NCI-H2196 treated with DMSO at 0.1 percent for 48 hours (cell line): ENCODE measurements around the gene SORCS2.

Experiments
- DNase-seq: peaks from one replicate; lab custom pipeline; 2025; ENCODE audit not compliant: unreplicated experiment; lab: John Stamatoyannopoulos, UW

The SORCS2 gene

GRCh38 chr4:7487998-7488671 lies 295.8 kb downstream of the SORCS2 start:
- no peak for DNase-seq

GRCh38 chr4:7491915-7492314 lies 299.6 kb downstream of the SORCS2 start:
- DNase-seq, result no peak

GRCh38 chr4:7498446-7499200 lies 306.3 kb downstream of the SORCS2 start:
- no peak for DNase-seq

- no peak for DNase-seq
These were observed 307.3 kb downstream of the SORCS2 start for GRCh38 chr4:7499661-7500060.

GRCh38 chr4:7500404-7500803 lies 308.1 kb downstream of the SORCS2 start:
- no peak for DNase-seq

- DNase-seq, result no peak
These were observed 309.0 kb downstream of the SORCS2 start for GRCh38 chr4:7501314-7501713.

GRCh38 chr4:7501873-7502272 lies 309.5 kb downstream of the SORCS2 start:
- DNase-seq, result no peak

GRCh38 chr4:7503559-7504249 lies 311.4 kb downstream of the SORCS2 start:
- no peak for DNase-seq

GRCh38 chr4:7505116-7505900 lies 313.0 kb downstream of the SORCS2 start:
- no peak for DNase-seq

GRCh38 chr4:7506119-7506518 lies 313.8 kb downstream of the SORCS2 start:
- no peak for DNase-seq

GRCh38 chr4:7506572-7506971 lies 314.2 kb downstream of the SORCS2 start:
- DNase-seq, result no peak

GRCh38 chr4:7507381-7507780 lies 315.0 kb downstream of the SORCS2 start:
- DNase-seq, result no peak

- DNase-seq, result no peak
These were observed 317.7 kb downstream of the SORCS2 start for GRCh38 chr4:7510066-7510465.

- DNase-seq, result no peak
These were observed 318.2 kb downstream of the SORCS2 start for GRCh38 chr4:7510538-7510937.

GRCh38 chr4:7511525-7511924 lies 319.2 kb downstream of the SORCS2 start:
- no peak for DNase-seq

- no peak for DNase-seq
These were observed 320.1 kb downstream of the SORCS2 start for GRCh38 chr4:7512428-7512827.

- no peak for DNase-seq
These were observed 320.6 kb downstream of the SORCS2 start for GRCh38 chr4:7512946-7513345.

GRCh38 chr4:7513671-7514070 lies 321.3 kb downstream of the SORCS2 start:
- no peak for DNase-seq

- DNase-seq, result no peak
These were observed 321.9 kb downstream of the SORCS2 start for GRCh38 chr4:7514281-7514680.

- no peak for DNase-seq
These were observed 322.5 kb downstream of the SORCS2 start for GRCh38 chr4:7514789-7515188.

GRCh38 chr4:7515390-7515902 lies 323.1 kb downstream of the SORCS2 start:
- DNase-seq, result no peak
